ENCODE measurements around the gene PLA2G1B.
"Not testable (repeated sequence)": the region's sequence is repeated elsewhere in the genome, so short reads cannot be mapped to it uniquely, and the experiment has no call there.

The PLA2G1B gene

DNA sequence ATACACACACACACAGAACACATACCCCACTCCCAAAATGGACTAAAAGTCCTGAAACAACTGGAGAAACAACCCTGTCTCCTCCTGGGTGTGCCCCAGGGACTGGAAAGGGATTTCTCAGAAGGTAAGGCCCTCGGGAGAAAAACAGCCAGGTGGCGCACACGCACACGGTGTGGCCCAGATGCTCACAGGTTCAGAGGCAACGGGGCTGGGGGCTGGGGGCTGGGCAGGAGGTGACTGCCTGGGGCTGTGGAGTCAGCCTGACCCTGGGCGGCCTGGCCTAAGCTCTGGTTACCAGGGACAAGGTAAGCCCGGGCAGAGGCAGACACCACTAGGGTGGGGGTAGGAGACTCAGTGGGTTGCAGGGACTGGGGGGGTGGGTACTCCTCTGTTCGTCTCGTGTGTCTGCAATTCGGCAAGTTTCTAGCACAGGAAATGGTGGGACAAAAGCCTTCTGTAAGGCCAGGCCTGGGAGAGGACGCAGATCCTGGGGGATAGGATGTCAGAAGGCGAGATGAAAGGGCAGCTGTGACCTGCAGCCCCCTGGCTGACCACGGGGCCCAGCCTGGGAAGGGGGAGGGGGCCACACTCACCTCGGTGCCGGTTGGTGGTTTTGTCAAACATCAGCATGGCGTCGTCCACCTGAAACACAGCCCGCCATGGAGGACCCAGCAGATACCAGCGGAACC is 31.0 kb upstream of the PLA2G1B start:
- DNase-seq, result no peak

- DNase-seq, result no peak
Observed at GRCh38 chr12:120357104-120357503, 29.5 kb upstream of the PLA2G1B start.

- DNase-seq, result peak; percentile 58
Observed at GRCh38 chr12:120356567-120357030, 29.0 kb upstream of the PLA2G1B start.

- DNase-seq, result no peak
Observed at GRCh38 chr12:120353556-120354317, 26.2 kb upstream of the PLA2G1B start.

DNA sequence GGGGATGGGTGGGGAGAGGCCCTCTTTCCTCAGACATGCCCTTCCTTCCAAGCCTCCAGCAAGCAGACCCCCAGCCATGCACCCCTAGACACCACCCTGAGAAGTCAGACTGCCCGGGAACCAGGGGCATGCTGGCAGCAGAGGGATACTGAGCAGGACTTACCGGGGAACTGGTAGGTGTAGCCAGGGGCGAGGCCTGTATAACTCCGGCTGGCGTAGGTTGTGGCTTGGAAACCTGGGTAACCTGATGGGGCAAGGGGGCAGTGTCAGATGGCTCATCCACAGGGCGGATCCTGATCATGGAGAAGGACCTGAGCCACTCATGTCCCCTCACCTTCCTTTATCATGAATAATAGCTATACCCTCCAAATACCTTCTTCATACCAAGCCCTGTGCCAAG is 25.6 kb upstream of the PLA2G1B start:
- DNase-seq, result no peak

GRCh38 chr12:120352117-120352516 is 24.5 kb upstream of the PLA2G1B start:
- DNase-seq, result no peak

DNA sequence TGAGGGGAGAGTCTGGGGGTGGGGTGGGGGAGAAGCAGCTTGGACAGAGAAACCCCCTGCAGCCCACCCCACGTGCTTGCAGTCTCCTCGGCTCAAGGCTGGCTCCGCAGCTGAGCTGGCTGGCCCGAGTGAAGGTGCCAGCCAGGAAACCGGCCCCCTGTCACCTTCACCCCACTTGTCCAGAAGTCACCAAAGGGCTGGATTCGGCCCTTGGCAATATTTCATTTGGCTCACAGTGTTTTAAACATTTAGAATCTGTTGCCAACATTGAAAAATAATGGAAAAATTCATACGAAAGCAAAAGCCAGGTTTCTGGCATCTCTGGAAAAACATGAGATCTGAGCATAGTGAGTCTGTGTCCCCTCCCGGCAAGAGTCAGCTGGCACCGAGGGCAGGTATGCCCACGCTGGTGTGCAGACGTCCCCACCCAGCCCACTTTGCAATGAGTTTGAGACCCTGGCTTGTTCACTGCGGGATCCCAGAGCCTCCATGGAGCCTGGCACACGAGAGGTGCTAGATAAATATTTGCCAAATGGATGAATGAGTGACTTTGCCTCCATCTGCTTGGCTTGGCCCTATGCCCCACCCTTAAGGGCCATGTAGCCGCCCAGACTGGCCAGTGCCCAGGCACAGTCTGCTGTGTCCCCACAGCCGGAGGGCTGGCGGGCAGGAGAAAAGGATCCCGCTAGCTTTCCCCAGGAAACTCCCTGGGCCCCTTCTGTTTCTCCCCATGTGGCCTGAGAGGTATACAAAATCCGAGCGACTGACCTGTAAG is 23.2 kb upstream of the PLA2G1B start:
- no peak for DNase-seq

- no peak for DNase-seq
Observed at GRCh38 chr12:120347766-120348165, 20.2 kb upstream of the PLA2G1B start.

GRCh38 chr12:120346681-120347080 is 19.1 kb upstream of the PLA2G1B start:
- no peak for DNase-seq

GRCh38 chr12:120346031-120346430 is 18.5 kb upstream of the PLA2G1B start:
- no peak for DNase-seq

DNA sequence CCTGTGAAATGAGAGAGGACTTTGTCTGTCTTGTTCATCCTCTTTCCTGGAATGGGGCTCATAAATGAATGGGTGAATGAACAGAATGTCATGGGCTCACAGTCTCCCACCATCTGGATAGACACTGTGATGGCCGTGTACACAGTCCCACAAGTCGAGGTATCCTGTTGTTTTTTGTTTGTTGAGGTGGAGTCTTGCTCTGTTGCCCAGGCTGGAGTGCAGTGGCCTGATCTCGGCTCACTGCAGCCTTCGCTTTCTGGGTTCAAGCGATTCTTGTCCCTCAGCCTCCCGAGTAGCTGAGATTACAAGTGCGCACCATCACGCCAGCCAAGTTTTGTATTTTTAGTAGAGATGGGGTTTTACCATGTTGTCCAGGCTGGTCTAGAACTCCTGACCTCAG is 16.1 kb upstream of the PLA2G1B start:
- no peak for DNase-seq

DNA sequence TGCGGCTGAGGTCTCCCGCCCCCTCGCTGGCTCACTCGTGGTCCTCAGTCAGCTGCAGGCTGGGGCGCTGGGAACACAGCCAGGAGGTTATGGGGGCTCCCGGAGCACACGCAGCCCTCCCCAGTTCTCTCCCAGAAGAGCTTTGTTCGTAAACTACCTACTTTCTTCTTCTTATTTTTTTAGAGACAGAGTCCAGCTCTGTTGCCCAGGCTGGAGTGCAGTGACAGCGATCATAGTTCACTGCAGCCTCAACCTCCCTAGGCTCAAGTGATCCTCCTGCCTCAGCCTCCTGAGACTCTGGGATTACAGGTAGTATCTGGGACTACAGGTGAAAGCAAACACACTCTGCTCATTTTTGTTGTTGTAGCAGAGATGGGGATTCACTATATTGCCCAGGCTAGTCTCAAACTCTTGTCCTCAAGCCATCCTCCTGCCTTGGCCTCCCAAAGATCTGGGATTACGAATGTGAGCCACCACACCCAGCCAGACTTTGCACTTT is 15.5 kb upstream of the PLA2G1B start:
- no peak for DNase-seq

GRCh38 chr12:120342175-120343038 is 14.8 kb upstream of the PLA2G1B start:
- DNase-seq, result no peak

GRCh38 chr12:120339256-120339655 is 11.7 kb upstream of the PLA2G1B start:
- no peak for DNase-seq

DNA sequence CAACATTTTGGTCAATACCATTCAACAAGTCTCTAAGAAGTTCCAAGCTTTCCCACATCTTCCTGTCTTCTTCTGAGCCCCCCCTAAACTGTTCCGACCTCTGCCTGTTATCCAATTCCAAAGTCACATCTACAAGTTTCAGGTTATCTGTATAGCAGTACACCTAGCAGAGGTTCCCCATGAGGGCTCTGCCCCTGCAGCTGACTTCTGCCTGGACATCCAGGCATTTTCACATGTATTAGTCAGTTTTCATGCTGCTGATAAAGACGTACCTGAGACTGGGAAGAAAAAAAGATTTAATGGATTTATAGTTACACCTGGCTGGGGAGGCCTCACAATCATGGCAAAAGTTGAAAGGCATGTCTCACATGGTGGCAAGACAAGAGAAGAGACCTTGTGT is 10.2 kb upstream of the PLA2G1B start:
- DNase-seq, result no peak

- not testable (repeated sequence) for DNase-seq
Observed at GRCh38 chr12:120336392-120336791, 8.8 kb upstream of the PLA2G1B start.

- DNase-seq, result not testable (repeated sequence)
Observed at GRCh38 chr12:120335447-120335846, 7.9 kb upstream of the PLA2G1B start.

DNA sequence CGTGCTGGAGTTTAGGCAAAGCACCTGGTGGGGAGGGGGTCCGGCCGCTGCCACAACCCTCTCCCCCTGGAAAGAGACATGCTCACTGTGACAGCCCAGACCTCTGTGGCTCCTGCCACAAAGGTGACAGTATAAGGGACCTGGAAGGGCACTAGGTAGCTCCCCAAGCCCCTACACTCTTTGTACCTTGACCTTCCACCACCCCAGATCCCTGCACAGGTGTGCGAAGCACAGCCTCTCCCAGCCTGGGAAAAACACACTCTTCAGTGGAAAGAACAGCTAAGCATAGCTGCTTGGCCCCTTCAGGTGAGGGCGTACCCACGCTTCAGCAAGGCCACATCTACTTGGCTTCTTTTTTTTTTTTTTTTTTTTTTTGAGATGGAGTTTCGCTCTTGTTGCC is 4.9 kb upstream of the PLA2G1B start:
- no peak for DNase-seq

DNA sequence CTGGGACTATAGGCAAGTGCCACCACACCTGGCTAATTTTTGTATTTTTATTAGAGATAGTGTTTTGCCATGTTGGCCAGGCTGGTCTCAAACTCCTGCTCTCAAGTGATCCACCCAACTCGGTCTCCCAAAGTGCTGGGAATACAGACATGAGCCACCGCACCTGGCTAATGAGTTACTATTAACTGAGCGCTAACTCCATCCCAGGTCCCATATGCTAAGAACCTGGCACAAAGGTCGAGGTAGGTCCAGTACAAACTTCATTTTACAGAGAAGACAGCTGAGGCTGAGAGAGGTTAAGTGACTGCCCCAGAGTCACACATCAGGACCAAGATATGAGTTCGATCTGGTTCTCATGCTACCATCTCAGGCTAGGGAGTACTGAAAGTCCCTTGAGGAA is 4.5 kb upstream of the PLA2G1B start:
- DNase-seq, result no peak

DNA sequence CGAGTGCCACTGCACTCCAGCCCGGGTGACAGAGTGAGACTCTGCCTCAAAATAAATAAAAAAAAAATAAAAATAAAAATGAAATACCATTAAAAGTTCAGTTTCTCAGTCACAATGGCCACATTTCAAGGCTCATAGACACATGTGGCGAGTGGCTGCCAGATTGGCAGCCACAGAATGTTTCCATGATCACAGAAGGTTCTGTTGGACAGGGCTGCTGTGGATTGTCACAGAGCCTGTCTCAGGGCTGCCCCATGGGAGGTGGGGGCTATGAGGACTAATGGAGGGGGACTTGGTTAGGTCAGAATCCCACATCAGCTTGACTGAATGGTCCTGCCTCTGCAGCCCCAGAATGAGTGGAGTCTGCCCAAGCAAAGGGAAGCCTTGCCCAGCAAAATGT is 3.8 kb upstream of the PLA2G1B start:
- DNase-seq, result no peak

DNA sequence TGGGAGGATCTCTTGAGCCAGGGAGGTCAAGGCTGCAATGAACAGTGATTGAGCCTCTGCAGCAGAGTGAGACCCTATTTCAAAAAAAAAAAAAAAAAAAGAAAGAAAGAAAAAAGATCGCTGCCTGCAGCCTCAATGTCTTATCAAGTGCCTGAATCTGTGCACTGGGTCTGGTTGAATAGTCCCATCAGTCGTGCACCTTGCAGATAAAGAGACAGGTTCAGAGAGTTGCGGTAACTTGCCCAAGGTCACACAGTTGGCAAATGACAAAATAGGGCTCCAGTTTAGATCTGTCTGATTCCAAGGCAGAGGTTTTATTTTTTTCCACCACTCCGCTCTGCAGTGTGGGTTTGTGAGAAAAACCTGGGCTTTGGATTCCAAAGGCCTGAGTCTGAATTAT is 649 bp upstream of the PLA2G1B start:
- DNase-seq, result no peak

GRCh38 chr12:120324841-120325417 is 2.6 kb downstream of the PLA2G1B start:
- no peak for DNase-seq

Data from central memory CD4-positive, alpha-beta T cell (primary cell).